H9 (cell line): ENCODE measurements around the gene RBPJ. TPM values are rescaled to one million over a fixed set of nuclear protein-coding genes. Genes with fewer than 3 reads are reported as not detected.

ENCODE experiments used
- DNase-seq: peaks from one replicate; pipeline ENCODE4 v3.0.0-alpha.2; 2017
- H2AFZ ChIP-seq: one replicate; pipeline ENCODE4 v1.6.1; 2013; ENCODE audit warnings: mild to moderate bottlenecking, low read length, control low read depth, moderate library complexity
- H2AK5ac ChIP-seq: 2 replicates; pipeline ENCODE4 v1.6.1; 2013; ENCODE audit warnings: low read length, control low read depth, mixed read lengths; ENCODE audit not compliant: insufficient read length
- H2BK120ac ChIP-seq: one replicate; pipeline ENCODE4 v1.6.1; 2013; ENCODE audit warnings: low read depth, mild to moderate bottlenecking, low read length, control low read depth, inconsistent platforms; ENCODE audit not compliant: poor library complexity, severe bottlenecking
- H2BK12ac ChIP-seq: 2 replicates; pipeline ENCODE4 v1.6.1; 2013; ENCODE audit warnings: low read length, control low read depth, mixed read lengths, low read depth; ENCODE audit not compliant: insufficient read length
- H2BK15ac ChIP-seq: 2 replicates; pipeline ENCODE4 v1.6.1; 2013; ENCODE audit warnings: low read depth, low read length, control low read depth
- H2BK20ac ChIP-seq: one replicate; pipeline ENCODE4 v1.6.1; 2013; ENCODE audit warnings: low read depth, mild to moderate bottlenecking, low read length, control low read depth, inconsistent platforms; ENCODE audit not compliant: poor library complexity, severe bottlenecking
- H2BK5ac ChIP-seq: 2 replicates; pipeline ENCODE4 v1.6.1; 2013; ENCODE audit warnings: low read length, control low read depth, mixed read lengths; ENCODE audit not compliant: insufficient read length
- H3K14ac ChIP-seq: 2 replicates; pipeline ENCODE4 v1.6.1; 2013; ENCODE audit warnings: low read length, control low read depth; ENCODE audit not compliant: insufficient read depth
- H3K18ac ChIP-seq: 2 replicates; pipeline ENCODE4 v1.6.1; 2013; ENCODE audit warnings: low read depth, mild to moderate bottlenecking, mixed read lengths, low read length, control low read depth; ENCODE audit not compliant: insufficient read length
- H3K23ac ChIP-seq: 2 replicates; pipeline ENCODE4 v1.6.1; 2013; ENCODE audit warnings: low read length, control low read depth, mixed read lengths, low read depth; ENCODE audit not compliant: insufficient read length
- H3K23me2 ChIP-seq: 2 replicates; pipeline ENCODE4 v1.6.1; 2013; ENCODE audit warnings: low read depth, mild to moderate bottlenecking, mixed read lengths, low read length, control low read depth; ENCODE audit not compliant: insufficient read length, poor library complexity, severe bottlenecking
- H3K27ac ChIP-seq: 2 replicates; pipeline ENCODE4 v1.5.1; 2013; ENCODE audit warnings: low read length, control low read depth, mixed read lengths, low read depth; ENCODE audit not compliant: insufficient read length
- H3K27me3 ChIP-seq: 2 replicates; pipeline ENCODE4 v1.6.1; 2013; ENCODE audit warnings: low read length, control low read depth, inconsistent platforms; ENCODE audit not compliant: insufficient read depth
- H3K4ac ChIP-seq: 2 replicates; pipeline ENCODE4 v1.6.1; 2013; ENCODE audit warnings: low read depth, mild to moderate bottlenecking, control low read depth, inconsistent platforms, low read length, moderate library complexity
- H3K4me1 ChIP-seq: 2 replicates; pipeline ENCODE4 v1.6.1; 2013; ENCODE audit warnings: low read length, control low read depth, inconsistent platforms; ENCODE audit not compliant: insufficient read depth
- H3K4me2 ChIP-seq: 2 replicates; pipeline ENCODE4 v1.6.1; 2013; ENCODE audit warnings: low read length, control low read depth, mixed read lengths; ENCODE audit not compliant: insufficient read length, insufficient read depth
- H3K56ac ChIP-seq: 2 replicates; pipeline ENCODE4 v1.6.1; 2013; ENCODE audit warnings: low read depth, mild to moderate bottlenecking, mixed read lengths, low read length, control low read depth; ENCODE audit not compliant: insufficient read length
- H3K79me1 ChIP-seq: 2 replicates; pipeline ENCODE4 v1.6.1; 2013; ENCODE audit warnings: low read depth, mild to moderate bottlenecking, moderate library complexity, low read length, control low read depth, inconsistent platforms; ENCODE audit not compliant: insufficient read depth, poor library complexity, severe bottlenecking
- H3K79me2 ChIP-seq: 2 replicates; pipeline ENCODE4 v1.6.1; 2013; ENCODE audit warnings: low read length, control low read depth, inconsistent platforms; ENCODE audit not compliant: insufficient read depth
- H3K9ac ChIP-seq: 2 replicates; pipeline ENCODE4 v1.6.1; 2013; ENCODE audit warnings: low read length, control low read depth, mixed read lengths; ENCODE audit not compliant: insufficient read length; ENCODE audit errors: extremely low read depth
- H3K9me3 ChIP-seq: one replicate; pipeline ENCODE4 v1.6.1; 2013; ENCODE audit warnings: low read depth, low read length, inconsistent platforms; ENCODE audit not compliant: control insufficient read depth
- H3T11ph ChIP-seq: one replicate; pipeline ENCODE4 v1.6.1; 2013; ENCODE audit warnings: mild to moderate bottlenecking, low read length, control low read depth, inconsistent platforms
- H4K20me1 ChIP-seq: one replicate; pipeline ENCODE4 v1.6.1; 2013; ENCODE audit not compliant: control insufficient read depth, insufficient read length, insufficient read depth
- H4K5ac ChIP-seq: 2 replicates; pipeline ENCODE4 v1.6.1; 2013; ENCODE audit warnings: low read depth, mild to moderate bottlenecking, mixed read lengths, low read length, control low read depth; ENCODE audit not compliant: insufficient read length
- H4K8ac ChIP-seq: replicated peaks from 2 replicates; pipeline ENCODE4 v1.6.1; 2013; ENCODE audit warnings: low read length, control low read depth, mixed read lengths, low read depth; ENCODE audit not compliant: insufficient read length
- H4K91ac ChIP-seq: 2 replicates; pipeline ENCODE4 v1.6.1; 2013; ENCODE audit warnings: low read depth, mild to moderate bottlenecking, moderate library complexity, mixed read lengths, low read length, control low read depth; ENCODE audit not compliant: insufficient read length
- H3K27ac Mint-ChIP-seq, 3 experiments: 2 replicates in 2 of 3; 3 replicates in 1 of 3; pipeline ENCODE4 v1.8.0; 2020 to 2021; ENCODE audit warnings: mixed read lengths in 3 of 3, mild to moderate bottlenecking in 1 of 3, moderate library complexity in 1 of 3
- H3K27me3 Mint-ChIP-seq: 2 replicates; pipeline ENCODE4 v1.8.0; 2021; ENCODE audit warnings: low read depth, mild to moderate bottlenecking, moderate library complexity, mixed read lengths
- H3K36me3 Mint-ChIP-seq, 3 experiments: 2 replicates in 2 of 3; 3 replicates in 1 of 3; pipeline ENCODE4 v1.8.0; 2020 to 2021; ENCODE audit warnings: low read depth in 3 of 3, mixed read lengths in 3 of 3; ENCODE audit not compliant: insufficient read depth in 1 of 3
- H3K4me1 Mint-ChIP-seq, 2 experiments: 2 replicates each; pipeline ENCODE4 v1.8.0; 2020; ENCODE audit warnings: mixed read lengths in 2 of 2
- H3K4me3 Mint-ChIP-seq, 2 experiments: 2 replicates in 1 of 2; 3 replicates in 1 of 2; pipeline ENCODE4 v1.8.0; 2020 to 2021; ENCODE audit warnings: mild to moderate bottlenecking in 2 of 2, mixed read lengths in 2 of 2, moderate library complexity in 1 of 2
- H3K9me3 Mint-ChIP-seq, 2 experiments: 2 replicates in 1 of 2; 3 replicates in 1 of 2; pipeline ENCODE4 v1.8.0; 2020; ENCODE audit warnings: mild to moderate bottlenecking in 2 of 2, mixed read lengths in 2 of 2, moderate library complexity in 1 of 2
- CTCF ChIP-seq: fragments of 200-600 bp; sonication (generic); conservative IDR thresholded peaks from 3 replicates; pipeline ENCODE4 v1.8.0; 2021; ENCODE audit warnings: antibody characterized with exemption, mild to moderate bottlenecking
- WGBS: extraction: QIAGEN DNeasy Blood & Tissue Kit; methylation state at CpG from one replicate; pipeline ENCODE4 v1.1.7; 2013; ENCODE audit warnings: missing lambda C conversion rate, low lambda C conversion rate, mixed read lengths; ENCODE audit not compliant: insufficient read length; ENCODE audit errors: extremely low coverage; 5-methylcytosine and 5-hydroxymethylcytosine counted together
- total RNA-seq: library from RNA; stranded (reverse); gene quantifications from 2 replicates; pipeline ENCODE4 v1.2.1, GENCODE V29; 2021

Gene RBPJ
- total RNA-seq, 1 experiment from 2014 or later = 166 TPM

- Histone ChIP-seq H2BK12ac (no peak overlapping the region), H3K79me1 (no peaks in the 10 kb centered on the region), H2BK120ac (no peak overlapping the region), H2AK5ac (no peak overlapping the region), H4K91ac (no peak overlapping the region), H3K18ac (no peak overlapping the region), H2BK5ac (no peak overlapping the region), H2BK15ac (no peak overlapping the region), H3K9ac (no peak overlapping the region), H4K20me1 (no peaks in the 10 kb centered on the region), H3K4ac (no peak overlapping the region), H4K5ac (no peak overlapping the region), H3K14ac (no peak overlapping the region), H3K23ac (no peak overlapping the region), H3K27ac (no peak overlapping the region), H2BK20ac (no peak overlapping the region), H3K9me3 (no peaks in the 10 kb centered on the region), H3K23me2 (no peaks in the 10 kb centered on the region), H3K4me1 (no peaks in the 10 kb centered on the region), H3K79me2 (peaks cover 4% of the 10 kb centered on the region; the same call in 1 of the 2 replicates), H2AFZ (no peak overlapping the region), H4K8ac (no peak overlapping the region), H3K27me3 (no peaks in the 10 kb centered on the region), H3T11ph (no peak overlapping the region), H3K4me2 (no peak overlapping the region), H3K56ac (no peak overlapping the region)
- DNase-seq = no peak
- Mint-ChIP-seq H3K4me3 (no peak overlapping the region), H3K27me3 (no peaks in the 10 kb centered on the region), H3K27ac (peak overlapping the region in 2 of 3 experiments; percentile 19 to 34; a peak in 1 of 7 replicates), H3K4me1 (peaks cover 15 to 30% of the 10 kb centered on the region in 2 experiments), H3K9me3 (no peaks in the 10 kb centered on the region; a peak in 2 of 5 replicates), H3K36me3 (peaks cover 31 to 58% (median 55%) of the 10 kb centered on the region in 3 experiments)
- no peak for TF ChIP-seq CTCF
- WGBS = no CpG with 5 or more reads among the region's 5 CpGs
Measured at GRCh38 chr4:26388671-26389070, 67.9 kb downstream of the RBPJ start.
